Mesenchymal stem cell (in vitro differentiated cells and primary cell): ENCODE results near the gene ZBED1.
"Not testable (repeated sequence)": the region's sequence is repeated elsewhere in the genome, so short reads cannot be mapped to it uniquely, and the experiment has no call there.

ENCODE experiments used
- DNase-seq: peaks from one replicate; pipeline ENCODE4 v3.0.0-alpha.2; 2013
- H2AFZ ChIP-seq: one replicate; pipeline ENCODE4 v1.6.1; 2013; ENCODE audit warnings: low read depth, mild to moderate bottlenecking, control low read depth, inconsistent platforms, low read length, moderate library complexity
- H2AK5ac ChIP-seq: 2 replicates; pipeline ENCODE4 v1.6.1; 2013; ENCODE audit warnings: low read length, moderate library complexity, mild to moderate bottlenecking, inconsistent platforms; ENCODE audit not compliant: severe bottlenecking
- H2BK120ac ChIP-seq: one replicate; pipeline ENCODE4 v1.6.1; 2013; ENCODE audit warnings: low read depth, mild to moderate bottlenecking, inconsistent platforms, low read length, moderate library complexity
- H2BK12ac ChIP-seq, 2 experiments: one replicate each; pipeline ENCODE4 v1.6.1; 2013; ENCODE audit warnings: inconsistent platforms in 2 of 2, low read length in 2 of 2, mild to moderate bottlenecking in 2 of 2, moderate library complexity in 2 of 2, control low read depth in 1 of 2
- H2BK15ac ChIP-seq: one replicate; pipeline ENCODE4 v1.6.1; 2013; ENCODE audit warnings: mild to moderate bottlenecking, low read depth, inconsistent platforms; ENCODE audit not compliant: poor library complexity, severe bottlenecking
- H2BK5ac ChIP-seq: 2 replicates; pipeline ENCODE4 v1.6.1; 2013; ENCODE audit warnings: low read depth, mild to moderate bottlenecking, low read length, control low read depth, inconsistent platforms; ENCODE audit not compliant: poor library complexity, severe bottlenecking
- H3K14ac ChIP-seq, 2 experiments: one replicate each; pipeline ENCODE4 v1.6.1; 2013; ENCODE audit warnings: inconsistent platforms in 2 of 2, low read length in 2 of 2, control low read depth in 1 of 2, mild to moderate bottlenecking in 1 of 2, moderate library complexity in 1 of 2
- H3K18ac ChIP-seq, 2 experiments: one replicate each; pipeline ENCODE4 v1.6.1; 2013; ENCODE audit warnings: inconsistent platforms in 2 of 2, low read length in 2 of 2, control low read depth in 1 of 2, low read depth in 1 of 2, mild to moderate bottlenecking in 1 of 2
- H3K23ac ChIP-seq, 2 experiments: one replicate each; pipeline ENCODE4 v1.6.1; 2013; ENCODE audit warnings: inconsistent platforms in 2 of 2, low read length in 2 of 2, mild to moderate bottlenecking in 2 of 2, moderate library complexity in 2 of 2, control low read depth in 1 of 2
- H3K27ac ChIP-seq: 2 replicates; pipeline ENCODE4 v1.5.1; 2013; ENCODE audit warnings: mild to moderate bottlenecking, moderate library complexity, low read length, control low read depth, inconsistent platforms; ENCODE audit not compliant: poor library complexity, severe bottlenecking
- H3K27me3 ChIP-seq, 2 experiments: 2 replicates each; pipeline versions ENCODE4 v1.6.1 to v1.7.0; 2013; ENCODE audit warnings: low read length in 2 of 2, mild to moderate bottlenecking in 2 of 2, moderate library complexity in 2 of 2, control low read depth in 1 of 2, inconsistent platforms in 1 of 2; ENCODE audit not compliant: control insufficient read depth in 1 of 2, insufficient read depth in 1 of 2
- H3K36me3 ChIP-seq, 2 experiments: 2 replicates each; pipeline versions ENCODE4 v1.6.1 to v1.7.0; 2013; ENCODE audit warnings: low read length in 2 of 2, control low read depth in 1 of 2, inconsistent platforms in 1 of 2, low read depth in 1 of 2, mild to moderate bottlenecking in 1 of 2; ENCODE audit not compliant: insufficient read depth in 2 of 2, control insufficient read depth in 1 of 2
- H3K4ac ChIP-seq, 2 experiments: one replicate each; pipeline ENCODE4 v1.6.1; 2013; ENCODE audit warnings: inconsistent platforms in 2 of 2, low read length in 2 of 2, mild to moderate bottlenecking in 2 of 2, moderate library complexity in 2 of 2, control low read depth in 1 of 2, low read depth in 1 of 2
- H3K4me1 ChIP-seq: 2 replicates; pipeline ENCODE4 v1.6.1; 2013; ENCODE audit warnings: low read depth, low read length, control low read depth; ENCODE audit not compliant: control insufficient read depth, insufficient read depth
- H3K4me2 ChIP-seq: 2 replicates; pipeline ENCODE4 v1.6.1; 2013; ENCODE audit warnings: low read length, mild to moderate bottlenecking, inconsistent platforms; ENCODE audit not compliant: poor library complexity, severe bottlenecking
- H3K4me3 ChIP-seq, 2 experiments: 2 replicates each; pipeline versions ENCODE4 v1.5.1 to v1.7.0; 2013; ENCODE audit warnings: low read length in 2 of 2, mild to moderate bottlenecking in 2 of 2, control low read depth in 1 of 2, low read depth in 1 of 2; ENCODE audit not compliant: insufficient read depth in 1 of 2
- H3K79me1 ChIP-seq: replicated peaks from 2 replicates; pipeline ENCODE4 v1.6.1; 2013; ENCODE audit warnings: mild to moderate bottlenecking, control low read depth, low read length, inconsistent platforms; ENCODE audit not compliant: poor library complexity, severe bottlenecking
- H3K9ac ChIP-seq: 2 replicates; pipeline ENCODE4 v1.7.0; 2013; ENCODE audit warnings: mild to moderate bottlenecking, low read length, moderate library complexity
- H3K9me3 ChIP-seq: 2 replicates; pipeline ENCODE4 v1.7.0; 2013; ENCODE audit warnings: mild to moderate bottlenecking, low read length; ENCODE audit not compliant: control insufficient read depth
- H4K8ac ChIP-seq: one replicate; pipeline ENCODE4 v1.6.1; 2013; ENCODE audit warnings: inconsistent platforms, mild to moderate bottlenecking, low read length, moderate library complexity
- H4K91ac ChIP-seq: one replicate; pipeline ENCODE4 v1.6.1; 2013; ENCODE audit warnings: mild to moderate bottlenecking, low read length, inconsistent platforms
- WGBS: methylation state at CpG from one replicate; pipeline ENCODE4 v1.1.7; 2013; ENCODE audit warnings: mixed read lengths; 5-methylcytosine and 5-hydroxymethylcytosine counted together

Gene ZBED1

GRCh38 chrX:2477313-2477712 is 23.5 kb downstream of the ZBED1 start:
- H2BK12ac ChIP-seq, H3K4me3 ChIP-seq, H2BK5ac ChIP-seq, H4K91ac ChIP-seq, H3K27ac ChIP-seq, H2AFZ ChIP-seq, H4K8ac ChIP-seq, H3K4me1 ChIP-seq, H3K4me2 ChIP-seq, H2BK15ac ChIP-seq, H3K9ac ChIP-seq, H3K4ac ChIP-seq, H3K14ac ChIP-seq, H2AK5ac ChIP-seq, H3K23ac ChIP-seq, H3K9me3 ChIP-seq, H3K27me3 ChIP-seq, H3K18ac ChIP-seq, H2BK120ac ChIP-seq, DNase-seq: not testable (repeated sequence)
- WGBS: over 99% methylated on average over 8 of the region's 11 CpGs
- Histone ChIP-seq H3K79me1 (peaks cover 37% of the 10 kb centered on the region), H3K36me3 (peaks cover 14 to 15% of the 10 kb centered on the region in 2 experiments)

DNA sequence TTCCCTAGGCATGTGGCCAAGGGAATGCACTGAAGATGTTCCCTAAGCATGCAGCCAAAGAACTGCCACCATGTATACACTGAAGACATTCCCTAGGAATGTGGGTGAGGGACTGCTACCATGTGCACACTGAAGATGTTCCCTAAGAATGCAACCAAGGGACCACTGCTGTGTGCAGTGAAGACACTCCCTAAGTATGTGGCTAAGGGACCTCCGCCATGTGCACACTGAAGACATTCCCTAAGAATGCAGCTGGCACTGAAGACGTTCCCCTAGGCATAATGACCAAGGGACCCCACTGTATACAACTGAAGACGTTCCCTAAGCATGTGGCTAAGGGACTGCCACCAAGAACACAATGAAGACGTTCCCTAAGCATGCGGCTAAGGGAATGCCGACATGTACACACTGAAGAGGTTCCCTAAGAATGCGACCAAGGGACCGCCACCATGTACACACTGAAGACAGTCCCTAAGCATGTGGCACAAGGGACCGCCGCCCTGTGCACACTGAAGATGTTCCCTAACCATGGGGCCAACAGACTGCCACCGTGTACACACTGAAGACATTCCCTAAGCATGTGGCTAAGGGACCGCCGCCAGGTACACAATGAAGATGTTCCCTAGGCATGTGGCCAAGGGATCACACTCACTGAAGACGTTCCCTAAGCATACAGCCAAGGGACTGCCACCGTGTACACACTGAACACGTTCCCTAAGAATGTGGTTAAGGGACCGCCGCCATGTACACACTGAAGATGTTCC is 25.6 kb downstream of the ZBED1 start:
- Histone ChIP-seq H3K79me1 (peaks cover 42% of the 10 kb centered on the region), H2BK12ac (no peak overlapping the region), H3K23ac (no peak overlapping the region), H3K9me3 (no peaks in the 10 kb centered on the region), H3K27ac (no peak overlapping the region), H3K4me1 (no peaks in the 10 kb centered on the region), H2BK15ac (no peak overlapping the region), H3K4ac (no peak overlapping the region), H3K9ac (no peak overlapping the region), H4K8ac (no peak overlapping the region), H2AFZ (no peak overlapping the region), H3K4me2 (no peak overlapping the region), H3K4me3 (no peak overlapping the region), H3K18ac (no peak overlapping the region), H3K27me3 (no peaks in the 10 kb centered on the region), H2AK5ac (no peak overlapping the region), H2BK5ac (no peak overlapping the region), H3K36me3 (peaks cover 14 to 15% of the 10 kb centered on the region in 2 experiments), H2BK120ac (no peak overlapping the region), H3K14ac (no peak overlapping the region), H4K91ac (no peak overlapping the region)
- DNase-seq: no peak
- WGBS: 91% methylated on average over 18 of the region's 18 CpGs

GRCh38 chrX:2474280-2474962 is 26.4 kb downstream of the ZBED1 start:
- Histone ChIP-seq H3K79me1 (peaks cover 40% of the 10 kb centered on the region), H3K4me2 (no peak overlapping the region), H3K23ac (no peak overlapping the region), H3K9ac (no peak overlapping the region), H2AK5ac (no peak overlapping the region), H2BK15ac (no peak overlapping the region), H2BK12ac (no peak overlapping the region), H2BK120ac (no peak overlapping the region), H3K4me3 (no peak overlapping the region), H2AFZ (no peak overlapping the region), H3K18ac (no peak overlapping the region), H3K14ac (no peak overlapping the region), H3K36me3 (peaks cover 7 to 11% of the 10 kb centered on the region in 2 experiments), H3K4ac (no peak overlapping the region), H3K4me1 (no peaks in the 10 kb centered on the region), H3K27ac (no peak overlapping the region), H4K91ac (no peak overlapping the region), H2BK5ac (no peak overlapping the region), H3K9me3 (no peaks in the 10 kb centered on the region), H4K8ac (no peak overlapping the region), H3K27me3 (no peaks in the 10 kb centered on the region)
- 91% methylated on average over 20 of the region's 20 CpGs for WGBS
- DNase-seq: no peak

- not testable (repeated sequence) for H2BK15ac ChIP-seq, H3K36me3 ChIP-seq, H2BK12ac ChIP-seq, H3K27ac ChIP-seq, H4K91ac ChIP-seq, H3K4me2 ChIP-seq, H3K4me1 ChIP-seq, H3K9me3 ChIP-seq, H2AFZ ChIP-seq, H3K4ac ChIP-seq, H3K27me3 ChIP-seq, H4K8ac ChIP-seq, H2BK120ac ChIP-seq, H3K18ac ChIP-seq, H3K4me3 ChIP-seq, DNase-seq, H2AK5ac ChIP-seq, H2BK5ac ChIP-seq, H3K9ac ChIP-seq, H3K14ac ChIP-seq, H3K23ac ChIP-seq
- peaks cover 34% of the 10 kb centered on the region for H3K79me1 ChIP-seq
- WGBS: 94% methylated on average over 14 of the region's 15 CpGs
Observed at GRCh38 chrX:2473064-2473463, 27.7 kb downstream of the ZBED1 start.
